ENCODE measurements around the gene WDR27.

The WDR27 gene

DNA sequence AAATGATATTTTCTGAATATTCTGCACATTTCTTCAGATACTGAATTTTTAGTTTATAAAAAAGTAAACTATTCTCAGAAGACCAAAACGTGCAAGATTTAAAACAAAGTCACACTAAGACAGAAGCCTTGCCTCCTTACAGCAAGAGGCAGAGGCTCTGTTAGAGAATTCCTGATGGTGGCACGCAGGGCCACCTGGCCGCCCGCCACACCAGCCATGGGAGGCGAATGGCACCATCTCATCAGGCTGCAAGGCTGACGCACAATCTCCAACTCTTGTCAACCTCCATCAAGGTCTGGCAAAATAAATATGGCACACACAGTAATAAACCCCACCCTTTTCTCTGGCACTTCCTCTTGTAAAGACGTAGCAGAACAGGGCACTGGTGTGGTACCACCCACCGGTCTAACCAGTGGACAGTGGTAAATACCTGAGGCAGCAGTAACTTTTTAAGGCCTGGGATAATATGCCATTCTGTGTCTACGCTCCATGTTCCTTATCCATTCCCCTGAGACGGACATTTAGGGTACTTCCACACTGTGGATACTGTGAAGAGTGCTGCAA lies 111.4 kb downstream of the WDR27 start:
- DNase-seq = no peak

DNA sequence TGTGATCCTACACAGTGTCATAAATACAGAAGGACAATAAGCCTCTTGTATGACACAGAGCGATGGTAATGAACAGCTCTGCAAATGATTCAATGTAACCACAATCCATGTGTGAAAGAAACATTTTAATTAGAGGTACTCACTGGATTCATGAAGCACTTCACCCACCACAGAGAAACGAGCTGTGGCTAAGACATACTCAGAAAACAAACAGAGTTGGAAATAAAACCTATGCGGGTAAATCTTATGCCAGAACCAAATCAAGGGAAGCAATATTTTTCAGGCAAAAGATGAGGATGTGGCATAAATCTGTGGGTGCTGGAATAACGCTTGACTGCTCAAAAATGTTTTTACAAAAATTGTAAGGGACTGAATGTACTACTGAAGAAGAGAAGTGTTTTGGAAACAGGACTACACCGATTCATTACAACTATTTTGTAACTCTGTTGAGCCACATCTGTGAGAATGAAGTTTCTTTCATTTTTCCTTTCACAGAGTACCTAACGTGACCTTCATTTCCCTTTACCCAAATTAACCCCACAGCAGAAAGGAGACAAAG lies 112.1 kb downstream of the WDR27 start:
- DNase-seq = no peak

DNA sequence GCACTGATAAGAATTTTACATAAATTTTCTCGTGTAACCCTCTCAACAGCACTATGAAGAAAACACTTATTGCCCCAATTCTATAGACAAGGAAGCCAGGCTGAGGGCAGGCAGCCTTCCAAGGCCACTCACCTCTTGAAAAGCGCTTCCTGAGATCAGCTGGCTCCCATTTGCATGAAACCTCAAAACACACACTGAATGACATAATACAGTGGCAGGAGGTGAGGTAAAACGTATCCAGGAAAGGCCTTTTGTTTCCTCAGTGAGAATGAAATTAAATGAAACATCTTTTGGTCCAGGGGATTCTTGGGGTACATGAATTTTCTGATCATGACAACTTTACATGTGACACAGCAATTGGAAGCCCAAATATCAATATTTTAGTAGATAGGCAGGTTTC lies 112.5 kb downstream of the WDR27 start:
- DNase-seq = no peak

DNA sequence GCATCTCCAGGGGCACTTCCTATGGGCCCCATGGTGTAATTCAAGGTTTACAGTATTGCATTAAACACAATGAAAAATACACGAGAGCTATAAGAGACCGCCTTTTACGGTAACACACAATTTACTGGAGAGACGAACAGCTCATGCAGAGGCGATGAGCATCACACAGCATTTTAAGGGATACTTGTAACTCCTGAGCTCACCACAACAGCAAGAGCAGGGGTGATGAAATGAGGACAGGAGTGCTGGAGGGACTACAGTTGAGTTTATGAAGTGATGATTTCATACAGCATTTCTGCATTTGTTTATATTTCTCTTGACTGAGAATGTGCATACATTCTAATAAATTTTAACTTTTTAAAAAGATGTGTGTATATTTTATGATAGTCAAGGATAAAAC lies 113.9 kb downstream of the WDR27 start:
- DNase-seq = no peak

DNA sequence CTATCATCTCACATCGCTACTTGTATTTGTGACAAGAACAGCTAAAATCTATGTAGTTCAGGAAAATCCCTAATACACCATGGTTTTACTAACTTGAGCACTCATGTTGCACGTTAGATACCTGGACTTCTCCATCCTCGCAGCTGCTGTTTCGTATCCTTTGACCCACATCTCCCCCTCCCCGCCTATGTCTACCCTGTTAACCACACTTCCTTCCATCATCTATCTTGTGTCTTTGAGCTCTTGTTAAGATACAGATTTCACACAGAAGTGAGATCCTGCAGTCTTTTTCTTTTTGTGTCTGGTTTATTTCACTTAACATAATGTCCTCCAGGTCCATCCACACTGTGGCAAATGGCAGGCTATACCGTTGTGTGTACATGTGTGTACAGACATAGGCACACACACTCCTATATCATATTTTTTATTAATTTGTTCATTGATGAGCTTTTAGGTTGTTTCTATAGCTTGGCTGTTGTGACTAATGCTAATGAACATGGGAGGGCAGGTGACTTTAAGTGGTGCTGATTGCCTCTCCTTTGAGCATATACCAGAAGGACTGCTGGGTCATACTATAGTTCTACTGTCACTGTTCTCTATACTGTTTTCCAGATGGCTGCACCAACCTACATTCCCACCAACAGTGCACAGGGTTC lies 117.8 kb downstream of the WDR27 start:
- no peak for DNase-seq

DNA sequence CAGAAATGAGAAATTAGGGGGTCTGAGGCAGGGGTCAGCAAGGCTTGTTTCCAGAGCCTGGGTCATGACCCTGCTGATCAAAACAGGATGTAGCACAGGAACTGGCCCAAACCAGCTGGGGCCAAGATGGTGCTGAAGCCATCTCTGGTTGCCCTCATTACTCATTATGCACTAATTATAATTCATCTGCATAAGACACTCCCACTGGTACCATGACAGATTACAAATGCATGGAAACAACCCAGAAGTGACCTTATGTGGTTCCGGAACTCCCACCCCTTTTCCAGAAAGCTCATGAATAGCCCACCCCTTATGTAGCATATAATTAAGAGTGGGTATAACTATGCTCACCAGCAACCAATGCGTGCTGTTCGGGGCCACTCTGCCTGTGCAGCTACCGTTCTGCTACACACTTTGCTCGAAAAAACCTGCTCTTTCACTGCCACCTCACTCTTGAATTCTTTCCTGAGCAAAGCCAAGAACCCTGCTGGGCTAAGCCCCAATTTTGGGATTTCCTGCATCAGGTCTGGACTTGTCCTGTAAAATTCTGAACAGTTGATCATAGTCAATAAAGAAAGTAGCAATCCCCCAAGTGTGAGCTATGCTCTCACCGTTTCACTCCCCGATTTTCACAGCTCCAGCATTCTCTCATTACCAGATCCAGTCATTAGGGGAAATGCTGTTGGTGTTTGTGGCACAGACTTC lies 122.3 kb downstream of the WDR27 start:
- no peak for DNase-seq

DNA sequence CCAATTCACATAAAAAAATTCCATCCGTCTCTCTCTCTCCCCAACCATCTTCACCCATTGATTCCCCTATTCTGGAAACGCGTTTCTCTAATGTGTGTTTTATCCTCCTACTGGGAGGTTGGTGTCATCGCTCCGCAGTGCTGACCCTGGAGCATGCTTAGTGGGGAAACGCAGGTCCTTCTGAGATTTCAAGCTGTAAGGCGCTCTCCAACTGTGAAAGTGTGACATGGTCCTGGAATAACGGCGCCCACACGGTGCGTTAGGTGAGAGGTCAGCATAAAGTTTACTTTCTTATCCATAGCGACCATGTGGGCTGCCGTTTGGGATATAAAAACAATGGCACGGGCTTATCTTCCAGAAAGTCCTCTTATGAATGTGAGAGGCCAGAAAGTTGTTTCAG lies 123.9 kb downstream of the WDR27 start:
- no peak for DNase-seq

DNA sequence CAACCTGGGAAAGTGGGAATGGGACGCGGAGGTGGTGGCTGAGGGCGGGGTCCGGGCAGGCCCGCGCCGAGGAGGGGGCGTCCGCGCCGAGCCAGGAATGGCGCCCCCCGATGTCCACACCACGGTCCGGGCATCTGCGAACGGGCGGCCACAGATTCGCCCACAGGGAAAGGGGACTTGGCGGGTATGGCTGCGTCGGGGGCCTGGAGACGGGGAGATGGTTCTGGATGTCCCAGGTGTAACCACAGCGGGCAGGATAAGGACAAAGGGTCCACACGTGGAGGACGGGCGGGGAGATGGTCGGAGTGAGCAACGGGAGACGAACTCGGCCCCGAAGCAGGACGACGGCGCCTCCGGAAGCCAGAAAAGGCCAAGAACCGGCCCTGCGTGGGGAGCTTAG lies 124.6 kb downstream of the WDR27 start:
- no peak for DNase-seq

DNA sequence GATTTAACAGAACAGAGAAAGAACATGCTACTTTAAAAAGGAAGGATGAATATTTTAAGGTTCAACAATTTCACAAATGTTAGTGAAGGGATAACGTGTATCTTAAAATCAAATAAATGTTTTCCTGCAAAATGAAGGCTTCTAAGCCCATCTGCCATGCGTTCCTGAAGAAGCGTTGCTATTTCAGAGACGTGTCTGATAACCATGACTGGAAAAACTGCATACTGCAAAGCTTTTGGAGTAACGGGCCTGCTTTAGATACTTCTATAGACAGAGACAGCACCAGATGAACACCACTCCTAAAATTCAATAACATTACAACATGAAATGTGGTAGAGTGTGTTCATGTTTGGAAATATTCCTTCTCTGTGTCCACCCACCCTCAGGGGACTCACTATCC lies 126.0 kb downstream of the WDR27 start:
- DNase-seq = no peak

DNA sequence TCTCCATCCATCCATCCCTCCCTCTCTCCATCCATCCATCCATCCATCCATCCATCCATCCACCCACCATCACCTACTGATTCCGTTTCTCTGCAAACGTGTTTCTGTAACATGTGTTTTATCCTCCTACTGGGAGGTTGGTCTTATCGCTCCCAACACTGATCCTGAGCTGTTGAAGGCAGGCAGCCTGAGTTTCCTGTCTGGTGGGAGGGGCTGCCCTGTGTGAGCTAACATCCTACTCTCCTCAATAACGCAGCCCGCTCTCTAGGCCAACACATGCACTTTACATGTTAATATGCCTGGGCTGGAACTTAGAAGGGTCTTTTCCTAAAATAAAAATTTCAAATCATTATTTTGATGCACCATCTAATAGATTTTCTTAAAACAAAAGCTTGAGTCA lies 126.5 kb downstream of the WDR27 start:
- no peak for DNase-seq

DNA sequence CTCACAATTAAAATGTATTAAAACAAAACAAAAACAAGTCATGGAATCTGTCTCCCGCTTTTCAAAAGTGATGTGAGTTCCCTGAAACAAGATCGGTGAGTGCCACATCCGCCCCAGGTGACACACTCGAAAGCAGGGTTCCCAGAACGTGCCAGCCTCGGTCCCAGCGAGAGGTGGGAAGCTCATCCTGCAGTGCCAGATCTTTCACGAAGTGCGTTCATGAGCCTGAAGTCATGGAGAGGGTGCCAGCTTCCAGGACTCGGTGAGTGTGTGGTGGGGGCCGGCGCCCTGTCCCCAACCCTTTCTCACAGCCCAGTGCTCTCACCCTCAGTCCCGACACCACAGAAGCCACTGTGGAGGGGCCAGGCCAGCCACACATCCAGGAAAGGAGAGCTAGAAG lies 127.4 kb downstream of the WDR27 start:
- no peak for DNase-seq

DNA sequence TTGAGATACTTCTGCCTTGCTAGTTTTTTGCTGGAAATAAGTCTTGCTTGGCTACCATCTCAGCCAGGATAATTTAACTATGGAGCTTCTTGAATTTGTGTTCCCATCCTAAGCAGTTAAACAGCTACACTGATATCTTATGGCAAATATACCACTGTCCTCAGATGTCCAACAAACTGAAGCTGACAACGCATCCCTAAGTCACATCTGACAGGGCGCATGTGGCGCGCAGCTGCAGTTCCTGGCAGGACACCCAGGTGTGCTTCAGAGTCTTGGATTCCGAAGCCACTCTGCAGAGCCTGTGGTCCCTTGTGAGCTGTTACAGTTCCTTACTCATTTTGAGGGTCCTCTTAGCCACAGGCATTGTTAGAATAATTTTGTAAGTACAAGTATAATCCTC lies 127.9 kb downstream of the WDR27 start:
- no peak for DNase-seq

DNA sequence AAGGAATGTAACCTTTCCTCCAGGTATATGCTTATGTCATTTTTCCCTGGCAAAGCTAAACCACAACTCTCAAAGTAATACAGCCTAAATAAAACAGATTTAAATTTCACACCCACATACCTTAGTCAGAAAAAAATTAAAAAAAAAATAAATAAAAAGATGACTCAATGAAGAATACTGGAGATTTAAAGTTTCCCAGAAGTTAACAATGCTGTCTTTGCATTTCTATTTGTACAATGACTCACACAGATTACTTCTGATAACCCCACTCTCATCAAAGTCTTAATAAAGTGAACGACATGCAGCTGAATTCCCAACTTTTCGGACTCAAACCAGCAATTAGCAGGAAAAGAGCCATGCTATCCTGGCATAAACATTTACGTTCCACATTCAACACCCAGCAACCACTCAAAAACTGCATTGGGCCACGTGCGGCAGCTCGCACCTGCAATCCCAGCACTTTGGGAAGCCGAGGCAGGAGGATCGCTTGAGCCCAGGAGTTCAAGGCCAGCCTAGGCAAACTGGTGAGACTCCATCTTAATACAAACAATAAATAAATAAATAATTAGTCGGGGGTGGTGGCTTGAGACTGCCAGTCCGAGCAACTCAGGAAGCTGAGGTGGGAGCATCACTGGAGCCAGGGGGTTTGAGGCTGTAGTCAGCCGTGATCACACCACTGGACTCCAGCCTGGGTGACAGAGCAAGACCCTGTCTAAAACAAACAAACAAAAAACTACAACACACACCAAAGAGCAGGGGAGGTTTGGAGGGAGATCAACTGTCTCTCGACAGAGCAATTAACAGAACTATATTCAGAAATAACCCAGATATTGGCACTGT lies 130.5 kb downstream of the WDR27 start:
- no peak for DNase-seq

DNA sequence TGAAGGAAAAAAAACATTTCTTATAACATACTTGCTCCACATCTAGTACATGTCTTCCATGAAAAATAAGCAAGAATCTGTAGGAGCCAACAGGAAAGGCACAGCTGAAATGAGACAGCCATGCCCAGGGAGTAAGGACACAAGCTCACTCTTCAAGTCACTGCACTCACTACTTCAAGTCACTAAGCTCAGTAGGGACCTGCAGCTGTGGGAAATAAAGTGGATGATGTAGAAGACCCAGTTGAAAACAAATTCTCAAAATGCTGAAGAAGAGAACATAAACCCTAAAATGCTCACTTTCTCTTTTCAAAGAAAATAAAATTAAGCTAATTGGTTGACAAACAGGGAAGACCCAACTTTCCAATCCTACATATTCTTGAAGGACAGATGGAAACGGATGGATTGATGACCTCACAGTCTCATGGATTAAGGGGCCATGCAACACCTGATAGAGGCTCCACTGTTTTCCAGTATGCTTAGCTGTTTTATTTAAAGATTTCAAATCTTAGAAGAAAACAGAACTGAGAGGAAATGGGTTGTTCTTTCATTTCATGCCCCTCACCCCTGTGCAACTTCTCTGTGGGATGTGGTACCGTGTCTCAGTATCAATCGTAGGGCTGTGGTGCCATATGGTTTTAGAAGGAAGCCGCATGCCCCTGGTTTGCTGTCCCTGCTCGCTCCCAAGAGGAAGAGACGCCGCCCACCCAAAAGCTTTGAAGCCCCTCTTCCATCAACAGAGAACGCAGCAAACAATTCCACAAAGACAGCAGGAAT lies 133.3 kb downstream of the WDR27 start:
- no peak for DNase-seq

DNA sequence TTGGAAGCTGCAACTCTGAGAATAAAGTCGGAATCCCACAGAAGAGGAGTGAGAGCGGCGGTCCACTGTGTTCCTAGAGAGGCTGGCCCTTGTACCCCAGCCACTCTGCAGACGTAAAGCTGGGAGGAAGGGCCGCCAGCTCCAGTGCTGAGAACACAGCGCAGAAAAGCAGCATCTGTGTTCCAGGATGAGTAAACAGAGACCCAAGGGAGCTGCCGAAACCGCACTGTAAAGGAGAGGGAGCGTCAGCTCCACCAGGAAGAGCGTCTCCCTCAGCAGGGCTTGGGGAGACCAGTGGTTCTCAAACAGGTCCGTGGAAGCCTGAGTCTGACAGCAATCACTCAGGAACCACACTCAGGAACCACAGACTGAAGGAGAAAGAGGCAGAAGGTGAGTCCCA lies 134.0 kb downstream of the WDR27 start:
- DNase-seq = no peak

DNA sequence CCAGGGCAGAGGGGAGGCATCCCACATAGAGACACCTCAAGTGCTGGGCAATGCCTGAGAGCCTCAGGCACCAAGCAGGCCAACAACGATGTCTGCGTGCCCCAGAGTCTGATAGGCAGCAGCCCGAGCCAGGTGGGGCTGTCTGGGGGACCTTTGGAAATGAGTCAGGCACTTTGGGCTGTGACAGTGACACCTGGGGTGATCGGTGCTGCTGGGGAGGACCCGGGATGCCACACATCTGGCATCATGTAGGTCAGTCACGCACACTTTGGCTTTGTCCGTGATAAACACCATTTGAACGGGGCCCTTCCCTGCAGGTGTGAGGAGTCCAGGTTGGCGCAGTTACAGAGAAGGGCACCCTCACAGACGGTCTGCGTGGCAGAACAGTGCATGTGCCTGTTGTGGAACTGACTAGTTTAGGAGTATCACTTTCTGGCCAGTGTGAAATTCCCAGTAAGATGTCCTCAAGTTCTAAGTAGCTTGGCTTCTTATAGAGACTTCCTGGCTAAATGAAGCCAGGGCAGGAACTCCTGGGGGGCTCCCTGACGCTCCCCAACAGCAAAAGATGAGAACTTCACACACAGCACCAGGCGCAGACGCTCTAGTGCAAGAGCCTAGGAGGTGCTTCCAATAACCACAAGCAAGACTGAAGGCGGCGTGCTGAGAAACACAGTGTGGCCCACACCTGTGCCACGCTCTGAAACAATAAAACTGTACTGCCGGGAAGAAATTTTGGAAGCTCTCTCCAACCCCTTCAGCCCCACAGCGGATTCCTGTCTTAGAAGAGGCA lies 134.7 kb downstream of the WDR27 start:
- DNase-seq = no peak

DNA sequence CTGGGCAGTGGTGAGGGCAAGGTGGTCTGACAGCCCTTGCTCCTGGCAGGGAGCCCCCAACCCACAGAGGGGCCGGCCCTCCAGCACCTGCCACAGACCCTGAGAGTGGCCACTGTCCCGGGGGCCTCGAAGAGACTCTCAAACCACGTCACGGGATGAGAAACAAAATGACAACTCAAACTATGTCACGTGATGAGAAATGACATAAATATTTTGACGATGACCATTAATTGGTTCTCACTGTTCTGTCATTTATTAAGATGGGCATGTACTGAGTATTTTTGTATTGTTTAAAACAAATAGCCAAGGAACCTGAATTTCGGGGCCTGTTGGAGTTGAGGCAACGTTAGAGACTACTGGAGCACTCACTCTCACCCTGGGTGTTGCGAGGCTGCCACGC lies 135.5 kb downstream of the WDR27 start:
- DNase-seq = no peak

DNA sequence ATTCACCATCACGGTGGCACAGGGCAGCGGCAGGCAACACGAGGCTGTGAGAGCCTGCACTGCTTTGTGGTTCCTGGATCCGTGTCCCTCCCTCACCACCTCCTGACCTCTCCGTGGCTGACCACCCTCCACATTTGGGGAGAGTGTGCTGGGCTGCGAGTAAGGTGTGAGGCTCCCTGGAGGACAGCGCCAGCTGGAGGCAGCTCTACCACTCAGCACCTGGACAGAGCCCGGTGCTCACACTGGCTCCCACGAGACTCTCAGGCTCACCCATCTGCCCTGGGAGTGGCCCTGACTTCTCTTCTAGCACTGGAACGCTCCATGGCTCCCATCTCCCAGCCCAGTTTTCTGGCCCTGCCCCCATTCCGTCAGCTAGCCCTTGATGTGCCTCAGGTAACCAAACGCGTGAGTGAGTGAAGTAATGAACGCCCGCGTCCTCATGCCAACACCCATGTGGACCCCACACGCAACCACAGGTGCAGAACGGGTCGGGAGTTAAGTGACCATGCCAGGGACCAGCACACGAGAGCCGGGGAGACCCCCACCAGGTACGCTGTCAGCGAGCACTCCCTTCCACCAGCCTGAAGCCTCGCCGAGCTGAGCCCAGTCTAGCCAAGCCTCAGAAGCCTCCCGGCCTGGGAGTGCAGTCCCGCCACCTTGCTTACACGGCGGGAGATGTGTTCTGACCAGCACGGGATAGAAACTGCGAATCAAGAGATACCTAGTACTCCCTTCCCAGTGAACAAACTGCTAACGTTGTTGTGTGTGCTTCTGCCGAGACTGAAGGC lies 137.2 kb downstream of the WDR27 start:
- DNase-seq = no peak

DNA sequence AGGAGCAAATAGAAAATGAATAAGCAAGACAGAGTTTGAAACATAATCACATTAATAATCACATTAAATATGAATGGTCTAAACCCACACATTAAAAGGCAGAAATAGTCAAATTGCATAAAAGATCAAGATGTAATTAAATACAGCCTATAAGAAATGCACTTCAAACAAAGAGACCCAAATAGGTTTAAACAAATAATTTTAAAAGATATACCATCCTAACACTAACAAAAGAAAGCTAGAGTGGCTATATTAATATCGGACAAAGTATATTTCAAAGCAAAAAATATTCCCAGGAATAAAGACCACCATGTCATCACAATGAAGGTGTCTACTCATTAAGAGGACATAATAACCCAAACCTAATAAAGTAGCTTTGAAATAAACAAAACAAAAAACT lies 140.2 kb downstream of the WDR27 start:
- DNase-seq = no peak

DNA sequence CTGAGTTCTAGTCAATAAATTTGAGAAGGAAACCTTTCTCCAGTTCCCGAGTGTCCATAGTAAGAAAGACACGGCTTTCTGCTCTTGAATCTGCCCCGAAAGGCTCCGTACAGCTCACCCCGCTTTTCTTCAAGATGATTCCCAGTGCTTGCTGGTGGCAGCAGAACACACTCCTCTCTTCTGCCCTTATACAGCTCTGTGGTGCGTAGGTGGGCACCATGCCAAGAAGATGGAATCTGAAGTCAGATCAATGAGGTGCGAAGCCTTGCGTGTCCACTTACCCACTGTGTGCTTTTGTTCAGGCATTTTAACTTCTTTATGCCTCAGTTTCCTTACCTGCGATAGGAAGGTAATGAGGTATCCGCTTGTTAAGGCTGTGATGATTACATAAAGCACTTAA lies 142.2 kb downstream of the WDR27 start:
- peak; percentile 35 for DNase-seq
